Measurements from ENCODE around the gene OGDH. TPM values are rescaled to one million over a fixed set of nuclear protein-coding genes. Genes with fewer than 3 reads are reported as not detected.
"Not testable (repeated sequence)": the region's sequence is repeated elsewhere in the genome, so short reads cannot be mapped to it uniquely, and the experiment has no call there.

Gene OGDH
- total RNA-seq, 1 donor from 2014 or later = 157 TPM

GRCh38 chr7:44667190-44667589 lies 60.8 kb downstream of the OGDH start:
- no peak for DNase-seq (ENCODE audit: low read depth)

- DNase-seq (ENCODE audit: low read depth) = no peak
Observed at GRCh38 chr7:44671069-44671468, 64.6 kb downstream of the OGDH start.

- no peak for DNase-seq (ENCODE audit: low read depth)
Observed at GRCh38 chr7:44673324-44673723, 66.9 kb downstream of the OGDH start.

- DNase-seq (ENCODE audit: low read depth) = no peak
Observed at GRCh38 chr7:44673771-44674170, 67.3 kb downstream of the OGDH start.

- no peak for DNase-seq (ENCODE audit: low read depth)
Observed at GRCh38 chr7:44674381-44674780, 68.0 kb downstream of the OGDH start.

- no peak for DNase-seq (ENCODE audit: low read depth)
Observed at GRCh38 chr7:44676776-44677175, 70.3 kb downstream of the OGDH start.

- DNase-seq (ENCODE audit: low read depth) = no peak
Observed at GRCh38 chr7:44678101-44678470, 71.7 kb downstream of the OGDH start.

- DNase-seq (ENCODE audit: low read depth) = peak; percentile 57
Observed at GRCh38 chr7:44678471-44679179, 72.2 kb downstream of the OGDH start.

- no peak for DNase-seq (ENCODE audit: low read depth)
Observed at GRCh38 chr7:44681645-44682044, 75.2 kb downstream of the OGDH start.

GRCh38 chr7:44685723-44686122 lies 79.3 kb downstream of the OGDH start:
- DNase-seq (ENCODE audit: low read depth) = no peak

GRCh38 chr7:44689427-44689826 lies 83.0 kb downstream of the OGDH start:
- no peak for DNase-seq (ENCODE audit: low read depth)

GRCh38 chr7:44693641-44694313 lies 87.3 kb downstream of the OGDH start:
- peak; percentile 15 for DNase-seq (ENCODE audit: low read depth)

GRCh38 chr7:44694326-44694725 lies 87.9 kb downstream of the OGDH start:
- DNase-seq (ENCODE audit: low read depth) = no peak

GRCh38 chr7:44694766-44695165 lies 88.3 kb downstream of the OGDH start:
- DNase-seq (ENCODE audit: low read depth) = no peak

GRCh38 chr7:44695756-44696155 lies 89.3 kb downstream of the OGDH start:
- DNase-seq (ENCODE audit: low read depth) = no peak

- no peak for DNase-seq (ENCODE audit: low read depth)
Observed at GRCh38 chr7:44696728-44697127, 90.3 kb downstream of the OGDH start.

GRCh38 chr7:44697136-44698045 lies 91.0 kb downstream of the OGDH start:
- DNase-seq (ENCODE audit: low read depth) = no peak

- DNase-seq (ENCODE audit: low read depth) = no peak
Observed at GRCh38 chr7:44698046-44698580, 91.7 kb downstream of the OGDH start.

- DNase-seq (ENCODE audit: low read depth) = not testable (repeated sequence)
Observed at GRCh38 chr7:44699598-44699997, 93.2 kb downstream of the OGDH start.

GRCh38 chr7:44700322-44700721 lies 93.9 kb downstream of the OGDH start:
- DNase-seq (ENCODE audit: low read depth) = no peak

GRCh38 chr7:44703391-44703790 lies 97.0 kb downstream of the OGDH start:
- DNase-seq (ENCODE audit: low read depth) = not testable (repeated sequence)

GRCh38 chr7:44703921-44704320 lies 97.5 kb downstream of the OGDH start:
- DNase-seq (ENCODE audit: low read depth) = no peak
